ENCODE data around the gene TASOR2. TPM values are rescaled to one million over a fixed set of nuclear protein-coding genes. Genes with fewer than 3 reads are reported as not detected.

TASOR2 gene
- polyA plus RNA-seq, 1 donor (not counting 4 experiments of a cell fraction or from before 2014, with no cell fraction given): 40.4 TPM

- no peaks in the 10 kb centered on the region for H3K4me1 ChIP-seq (ENCODE audit: control insufficient read depth, extremely low read depth, insufficient read depth, low read length)
- H3K4me2 ChIP-seq (ENCODE audit: control insufficient read depth, extremely low read depth, insufficient read depth, low read depth, low read length): no peak overlapping the region
- dilution Hi-C loops (cut with MboI; ENCODE audit: extremely low pct_ligation_motif_present, low sequenced_read_pairs): no loop called here
- H2AFZ ChIP-seq (ENCODE audit: control insufficient read depth, low read length): no peak overlapping the region
- FAIRE-seq (no peak), DNase-seq (ENCODE audit: low read depth, low spot score) (no peak)
- H4K20me1 ChIP-seq (ENCODE audit: control insufficient read depth, extremely low read depth, insufficient read depth, low read length): no peaks in the 10 kb centered on the region
- H3K9me1 ChIP-seq (ENCODE audit: control insufficient read depth, extremely low read depth, insufficient read depth, low read length): no peaks in the 10 kb centered on the region
- H3K9ac ChIP-seq (ENCODE audit: control insufficient read depth, extremely low read depth, insufficient read depth, low read length): no peak overlapping the region
- H3K27ac ChIP-seq (ENCODE audit: control insufficient read depth, insufficient read depth, low read length): no peak overlapping the region
- no peaks in the 10 kb centered on the region for H3K27me3 ChIP-seq (ENCODE audit: control insufficient read depth, extremely low read depth, insufficient read depth, low read length)
- H3K9me3 ChIP-seq (ENCODE audit: control insufficient read depth, low read depth, low read length): no peaks in the 10 kb centered on the region
- H3K36me3 ChIP-seq (ENCODE audit: control insufficient read depth in 2 of 2, extremely low read depth in 1 of 2, insufficient read depth in 2 of 2, low read length in 2 of 2): peaks cover 0 to 12% of the 10 kb centered on the region in 2 experiments
- H3K79me2 ChIP-seq (ENCODE audit: control insufficient read depth, insufficient read depth, low read length): no peaks in the 10 kb centered on the region
- TF ChIP-seq CTCF (optimal IDR thresholded peaks at IDR 0.05 in 1 of 3, IDR thresholded peaks at IDR 0.05 in 1 of 3, conservative IDR thresholded peaks at IDR 0.05 in 1 of 3; ENCODE audit: extremely low read depth in 1 of 3, insufficient read depth in 2 of 3, low read length in 3 of 3) (no peak), EZH2 (IDR thresholded peaks at IDR 0.05; ENCODE audit: low read length) (no peak)
- no peak overlapping the region for H3K4me3 ChIP-seq (ENCODE audit: control insufficient read depth in 2 of 3, extremely low read depth in 1 of 3, insufficient read depth in 2 of 3, low read depth in 1 of 3, low read length in 3 of 3)
Observed at GRCh38 chr10:5640036-5640435, 44.6 kb upstream of the TASOR2 start.

GRCh38 chr10:5640501-5640900, 44.1 kb upstream of the TASOR2 start:
- H3K9me1 ChIP-seq (ENCODE audit: control insufficient read depth, extremely low read depth, insufficient read depth, low read length): no peaks in the 10 kb centered on the region
- no peaks in the 10 kb centered on the region for H3K9me3 ChIP-seq (ENCODE audit: control insufficient read depth, low read depth, low read length)
- H3K79me2 ChIP-seq (ENCODE audit: control insufficient read depth, insufficient read depth, low read length): no peaks in the 10 kb centered on the region
- no peaks in the 10 kb centered on the region for H3K4me1 ChIP-seq (ENCODE audit: control insufficient read depth, extremely low read depth, insufficient read depth, low read length)
- peaks cover 0 to 12% of the 10 kb centered on the region in 2 experiments for H3K36me3 ChIP-seq (ENCODE audit: control insufficient read depth in 2 of 2, extremely low read depth in 1 of 2, insufficient read depth in 2 of 2, low read length in 2 of 2)
- H2AFZ ChIP-seq (ENCODE audit: control insufficient read depth, low read length): no peak overlapping the region
- no peaks in the 10 kb centered on the region for H4K20me1 ChIP-seq (ENCODE audit: control insufficient read depth, extremely low read depth, insufficient read depth, low read length)
- H3K9ac ChIP-seq (ENCODE audit: control insufficient read depth, extremely low read depth, insufficient read depth, low read length): no peak overlapping the region
- FAIRE-seq (no peak), DNase-seq (ENCODE audit: low read depth, low spot score) (no peak)
- no peak overlapping the region for H3K4me2 ChIP-seq (ENCODE audit: control insufficient read depth, extremely low read depth, insufficient read depth, low read depth, low read length)
- no peaks in the 10 kb centered on the region for H3K27me3 ChIP-seq (ENCODE audit: control insufficient read depth, extremely low read depth, insufficient read depth, low read length)
- H3K4me3 ChIP-seq (ENCODE audit: control insufficient read depth in 2 of 3, extremely low read depth in 1 of 3, insufficient read depth in 2 of 3, low read depth in 1 of 3, low read length in 3 of 3): no peak overlapping the region
- dilution Hi-C loops (cut with MboI; ENCODE audit: extremely low pct_ligation_motif_present, low sequenced_read_pairs): no loop called here
- H3K27ac ChIP-seq (ENCODE audit: control insufficient read depth, insufficient read depth, low read length): no peak overlapping the region
- no peak for TF ChIP-seq EZH2 (IDR thresholded peaks at IDR 0.05; ENCODE audit: low read length)
- TF ChIP-seq CTCF (optimal IDR thresholded peaks at IDR 0.05 in 1 of 3, IDR thresholded peaks at IDR 0.05 in 1 of 3, conservative IDR thresholded peaks at IDR 0.05 in 1 of 3; ENCODE audit: extremely low read depth in 1 of 3, insufficient read depth in 2 of 3, low read length in 3 of 3): no peak

All from keratinocyte (primary cell).